ENCODE measurements around the gene ANXA6. TPM values are rescaled to one million over a fixed set of nuclear protein-coding genes. Genes with fewer than 3 reads are reported as not detected.

Gene ANXA6
- total RNA-seq, 1 donor from 2014 or later = 293 TPM

DNA sequence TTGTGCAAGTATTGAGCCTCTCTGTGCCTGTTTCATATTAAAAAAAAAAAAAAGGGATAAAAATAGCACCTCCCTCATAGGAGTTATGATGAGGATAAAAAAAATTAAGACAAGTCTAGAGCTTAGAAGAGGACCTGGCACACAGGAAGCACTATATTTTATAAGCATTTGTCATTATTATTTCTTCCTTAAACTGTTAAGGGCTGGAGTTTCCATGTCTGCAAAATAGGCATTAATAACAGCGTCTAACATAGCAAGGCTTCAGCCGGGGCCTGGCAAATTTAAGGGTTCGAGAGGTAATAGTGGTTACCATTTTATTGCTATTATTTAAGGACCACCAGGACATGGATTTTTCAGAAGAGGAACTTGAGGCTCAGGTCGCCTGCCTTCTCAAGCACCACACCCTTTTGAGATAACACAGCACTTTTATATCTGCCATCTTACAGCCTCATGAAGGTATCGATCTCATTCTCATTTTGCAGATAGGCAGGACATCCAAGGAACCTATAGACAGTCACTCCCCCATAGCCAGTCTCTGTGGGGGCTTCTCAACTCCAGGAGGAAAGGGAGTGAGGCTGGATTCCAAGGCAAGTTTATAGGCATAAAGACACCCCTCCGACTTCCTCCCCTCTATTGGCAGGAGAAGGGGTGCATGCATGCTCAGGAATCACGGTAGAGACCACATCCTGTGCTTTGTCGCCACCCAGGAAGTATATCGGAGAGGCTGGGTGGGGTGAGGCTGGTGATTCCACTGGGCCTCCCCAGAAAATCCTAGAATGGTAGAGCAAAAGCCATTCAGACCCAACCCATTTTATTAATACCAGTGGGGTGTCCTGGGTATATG lies 2.4 kb downstream of the ANXA6 start:
- DNase-seq (ENCODE audit: low spot score) = no peak

DNA sequence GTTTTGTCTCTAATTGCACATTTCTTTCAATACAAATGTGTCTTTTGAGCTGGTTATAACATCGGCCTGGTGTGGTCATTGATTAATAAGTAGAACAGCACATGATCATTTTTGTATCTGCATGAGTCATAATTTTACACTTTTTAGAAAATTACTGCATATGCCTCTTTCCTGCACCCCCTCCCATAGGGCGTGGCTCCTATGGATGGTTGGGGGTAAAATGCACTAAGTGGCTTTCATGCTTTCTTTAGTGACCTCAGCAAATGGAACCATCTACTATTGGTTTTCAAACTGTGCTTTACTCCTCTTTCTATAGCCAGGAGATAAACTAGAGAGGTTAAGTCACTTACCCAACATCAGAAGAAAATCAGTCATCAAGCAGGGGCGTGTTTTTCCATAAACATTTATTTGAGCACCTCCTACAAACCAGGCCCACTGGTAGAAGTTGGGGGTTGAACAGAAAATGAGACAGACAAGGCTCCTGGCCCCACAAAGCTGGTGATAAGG lies 3.8 kb downstream of the ANXA6 start:
- DNase-seq (ENCODE audit: low spot score) = no peak

GRCh38 chr5:151153300-151153699 lies 4.3 kb downstream of the ANXA6 start:
- DNase-seq (ENCODE audit: low spot score) = no peak

DNA sequence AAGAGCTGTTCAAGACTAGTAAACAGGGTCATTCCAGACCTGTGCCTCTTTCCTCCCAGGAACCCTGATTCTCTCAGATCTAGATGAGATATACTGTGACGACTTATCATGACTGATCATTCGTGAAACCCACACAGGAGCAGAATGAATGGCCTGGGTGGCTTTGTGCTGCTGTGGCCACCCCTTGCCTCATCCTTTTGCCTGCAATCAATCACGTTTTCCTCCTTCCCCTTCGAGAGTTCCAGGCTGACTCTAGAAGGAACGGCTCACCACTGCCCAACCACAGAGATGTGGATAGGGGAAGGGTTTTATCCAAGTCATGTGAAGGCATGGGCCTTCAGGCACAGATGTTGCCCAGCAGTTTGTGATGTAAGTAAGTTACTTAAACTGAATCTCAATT lies 5.8 kb downstream of the ANXA6 start:
- peak; percentile 35 for DNase-seq (ENCODE audit: low spot score)

- no peak for DNase-seq (ENCODE audit: low spot score)
These were observed 6.3 kb downstream of the ANXA6 start for GRCh38 chr5:151151263-151151660.

DNA sequence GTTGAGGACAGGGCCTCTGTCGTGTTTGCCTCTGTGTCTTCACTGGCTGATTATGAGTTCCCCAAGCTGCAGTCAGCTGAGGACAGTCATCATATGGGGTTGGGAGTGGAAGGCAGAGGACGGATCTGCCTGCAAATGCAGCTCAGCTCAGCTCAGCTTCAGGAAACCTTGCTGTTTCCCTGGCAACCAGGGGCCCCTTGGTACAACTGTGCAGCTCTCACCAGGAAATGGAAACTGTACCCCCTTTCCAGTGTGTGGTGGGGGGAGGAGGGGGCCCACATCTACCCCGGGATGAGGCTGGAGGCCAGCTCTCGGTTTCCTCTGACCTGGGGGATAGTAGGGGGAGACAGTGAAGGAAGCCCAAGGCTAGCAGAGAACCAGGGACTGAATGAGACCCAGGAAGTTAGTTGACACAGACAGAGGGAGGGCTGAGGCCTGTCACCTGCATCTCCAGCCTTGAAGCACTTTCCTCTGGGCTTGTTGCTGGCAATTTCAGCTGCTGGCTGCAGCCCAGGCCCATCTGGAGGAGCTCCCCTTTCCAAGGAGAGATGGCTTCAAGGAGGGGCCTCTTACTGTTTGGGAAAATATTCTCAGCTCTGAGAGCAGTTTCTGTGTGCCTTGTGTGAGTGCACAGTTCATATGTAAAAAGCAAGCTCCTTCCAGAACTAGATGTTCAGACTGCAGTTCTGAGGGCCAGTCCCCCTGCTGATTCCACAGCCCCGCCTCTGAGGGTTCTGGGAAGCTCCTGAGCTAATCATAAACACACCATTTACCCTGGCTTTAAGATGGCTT lies 6.9 kb downstream of the ANXA6 start:
- DNase-seq (ENCODE audit: low spot score) = peak; percentile 90

DNA sequence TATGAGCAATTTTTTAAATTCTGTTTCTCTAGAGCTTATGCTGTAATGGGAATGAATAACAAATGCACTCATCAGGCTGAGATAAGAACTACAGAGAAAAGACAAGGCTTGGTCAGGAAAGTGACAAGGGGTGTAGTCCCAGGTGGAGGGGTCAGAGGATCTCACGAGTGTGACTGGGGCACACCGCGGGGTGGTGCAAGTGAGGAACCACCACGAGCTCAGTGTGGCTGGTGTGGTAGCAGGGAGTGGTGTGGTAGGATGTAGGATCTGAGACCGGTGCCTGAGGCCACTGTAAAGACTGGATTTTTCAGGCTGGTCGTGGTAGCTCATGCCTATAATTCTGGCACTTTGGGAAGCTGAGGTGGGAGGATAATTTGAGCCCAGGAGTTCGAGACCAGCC lies 9.0 kb downstream of the ANXA6 start:
- DNase-seq (ENCODE audit: low spot score) = no peak

GRCh38 chr5:151147033-151147432 lies 10.5 kb downstream of the ANXA6 start:
- DNase-seq (ENCODE audit: low spot score) = no peak

DNA sequence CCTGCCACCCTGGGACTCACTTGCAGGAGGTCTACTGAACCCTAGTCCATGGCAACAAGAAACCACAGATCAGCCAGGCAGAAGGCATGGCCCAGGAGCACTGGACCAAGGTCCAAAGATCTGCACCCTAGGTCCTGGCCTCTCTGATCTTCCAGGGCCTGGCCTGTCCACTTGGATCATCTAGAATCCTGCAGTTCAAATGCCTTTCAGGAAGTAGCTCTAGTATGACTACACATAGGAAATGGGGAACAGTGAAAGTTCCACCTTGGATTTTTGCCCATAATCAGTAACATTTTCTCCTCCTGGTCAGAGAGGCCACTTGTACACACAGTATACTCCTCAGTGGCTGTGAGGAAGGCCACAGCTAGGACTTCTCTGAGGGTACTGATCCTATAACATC lies 11.5 kb downstream of the ANXA6 start:
- DNase-seq (ENCODE audit: low spot score) = no peak

DNA sequence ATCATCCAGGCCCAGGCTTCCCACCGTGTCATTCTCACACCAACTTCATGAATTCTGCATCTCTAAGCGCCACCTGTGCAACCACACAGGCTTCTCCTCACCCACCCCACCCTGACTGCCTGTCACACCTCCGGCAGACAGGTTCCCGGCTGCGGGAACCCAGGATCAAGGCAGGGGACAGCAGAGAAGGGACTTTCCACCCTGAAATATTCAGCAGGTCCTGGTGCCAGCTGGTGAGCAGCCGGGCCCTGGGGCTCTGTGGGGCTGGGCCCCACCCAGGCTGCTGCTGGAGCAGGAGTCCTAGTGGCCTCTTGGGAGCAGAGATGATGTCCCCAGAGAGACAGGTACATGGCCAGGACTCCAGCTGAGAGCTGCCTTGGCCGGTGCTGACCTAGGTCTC lies 12.7 kb downstream of the ANXA6 start:
- DNase-seq (ENCODE audit: low spot score) = no peak

- DNase-seq (ENCODE audit: low spot score) = no peak
These were observed 13.3 kb downstream of the ANXA6 start for GRCh38 chr5:151144275-151144674.

- no peak for DNase-seq (ENCODE audit: low spot score)
These were observed 13.9 kb downstream of the ANXA6 start for GRCh38 chr5:151143645-151144044.

DNA sequence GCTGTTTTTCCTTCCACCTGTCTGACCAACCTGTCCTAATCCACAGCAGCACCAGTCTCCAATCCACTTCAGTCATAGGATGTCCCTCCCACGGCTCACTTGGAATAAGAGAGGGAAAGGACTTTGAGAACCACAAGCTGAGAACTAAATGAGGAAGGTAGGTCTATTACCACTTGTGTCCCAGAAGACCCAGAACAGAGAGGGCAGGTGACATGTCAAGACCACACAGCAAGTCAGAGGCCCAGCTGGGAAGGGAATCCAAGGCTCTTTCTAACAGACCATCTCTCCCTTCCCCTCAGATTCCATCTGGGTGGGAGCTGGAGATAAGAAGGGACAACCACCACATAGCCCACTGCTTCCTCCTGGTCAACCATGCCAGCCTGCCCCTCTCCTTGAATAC lies 14.6 kb downstream of the ANXA6 start:
- no peak for DNase-seq (ENCODE audit: low spot score)

DNA sequence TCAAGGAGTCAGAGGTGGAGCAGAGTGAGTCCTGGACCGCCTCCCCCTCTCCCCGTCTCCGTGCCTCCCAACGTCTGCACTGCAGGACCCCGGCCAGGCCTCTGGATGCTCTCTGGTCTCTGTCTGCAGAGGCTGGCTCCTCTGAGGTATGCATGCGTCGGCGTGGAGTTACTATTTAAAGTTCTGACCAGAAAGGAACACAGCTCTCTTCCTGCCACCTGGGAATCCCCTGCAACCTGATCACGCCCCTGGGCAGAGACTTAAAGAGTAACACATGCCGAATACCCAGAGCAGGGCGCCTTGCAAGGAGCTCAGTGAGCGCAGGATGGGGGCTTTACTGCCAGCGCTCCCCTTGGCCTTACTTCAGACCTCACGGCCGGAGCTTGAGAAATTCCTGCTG lies 16.0 kb downstream of the ANXA6 start:
- peak; percentile 52 for DNase-seq (ENCODE audit: low spot score)

GRCh38 chr5:151140686-151141459 lies 16.7 kb downstream of the ANXA6 start:
- no peak for DNase-seq (ENCODE audit: low spot score)

DNA sequence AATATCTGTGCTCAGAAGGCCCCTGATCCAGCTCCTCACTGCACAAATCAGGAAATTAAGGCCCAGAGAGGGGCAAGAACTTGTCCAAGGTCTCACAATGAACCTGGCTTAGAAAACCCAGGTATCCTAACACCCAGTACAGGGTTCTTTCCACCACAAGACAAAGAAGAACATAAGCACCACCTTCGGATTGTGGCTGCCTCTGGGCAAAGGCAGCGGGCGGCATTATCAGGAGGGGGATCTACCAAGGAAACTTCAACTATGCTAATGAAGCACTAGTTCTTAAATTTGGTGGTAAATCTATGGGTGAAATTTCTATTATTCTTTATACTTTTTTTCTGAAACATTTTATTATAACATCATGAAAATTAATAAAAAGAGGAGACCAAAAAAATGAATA lies 17.9 kb downstream of the ANXA6 start:
- no peak for DNase-seq (ENCODE audit: low spot score)

- no peak for DNase-seq (ENCODE audit: low spot score)
These were observed 18.6 kb downstream of the ANXA6 start for GRCh38 chr5:151139015-151139414.

DNA sequence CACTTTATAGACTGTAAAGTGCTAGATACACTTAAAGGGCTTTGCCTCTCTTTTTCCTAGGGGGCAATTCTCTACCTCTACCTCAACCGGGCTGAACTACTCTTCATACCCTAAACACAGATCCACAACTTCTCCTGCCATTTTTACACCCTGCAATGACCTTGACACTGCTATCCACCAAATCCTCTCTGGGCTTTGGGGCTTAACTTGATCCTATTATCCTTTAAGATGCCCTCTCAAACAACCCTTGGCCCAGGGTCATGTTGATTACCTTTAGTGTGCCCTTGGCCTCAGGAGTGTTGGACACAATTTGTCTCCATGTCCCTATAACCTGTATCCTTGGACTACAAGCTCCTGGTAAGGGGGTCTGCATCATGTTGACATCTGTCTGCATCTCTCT lies 19.5 kb downstream of the ANXA6 start:
- no peak for DNase-seq (ENCODE audit: low spot score)

DNA sequence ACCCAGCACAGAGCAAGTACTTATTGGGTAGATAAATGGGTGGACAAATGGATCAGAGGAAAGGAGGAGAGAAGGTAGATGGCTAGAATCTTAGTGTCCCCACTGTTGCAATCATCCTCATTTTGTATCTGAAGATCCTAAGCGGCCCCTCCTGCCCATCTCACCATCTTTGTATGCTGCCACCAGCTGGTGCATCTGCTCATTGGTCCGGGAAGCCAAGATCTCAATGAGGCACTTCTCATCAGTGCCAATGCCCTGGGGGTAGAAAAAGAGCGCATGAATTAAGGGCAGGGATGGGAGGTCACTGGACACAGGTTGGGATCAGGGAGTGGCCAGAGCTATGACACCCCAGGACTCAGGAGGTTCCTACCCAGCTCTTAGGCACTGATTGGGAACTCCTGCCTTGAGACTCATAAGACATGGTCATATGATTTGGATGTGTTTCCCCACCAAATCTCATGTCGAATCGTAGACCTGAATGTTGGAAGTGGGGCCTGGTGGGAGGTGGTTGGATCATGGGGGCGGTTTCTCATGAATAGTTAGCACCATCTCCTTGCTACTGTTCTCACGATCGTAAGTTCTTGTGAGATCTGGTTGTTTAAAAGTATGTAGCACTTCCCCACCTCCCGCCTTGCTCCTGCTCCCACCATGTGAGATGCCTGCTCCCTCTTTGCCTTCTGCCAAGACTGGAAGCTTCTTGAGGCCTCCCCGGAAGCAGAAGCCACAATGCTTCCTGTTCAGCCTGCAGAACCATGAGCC lies 20.3 kb downstream of the ANXA6 start:
- no peak for DNase-seq (ENCODE audit: low spot score)

DNA sequence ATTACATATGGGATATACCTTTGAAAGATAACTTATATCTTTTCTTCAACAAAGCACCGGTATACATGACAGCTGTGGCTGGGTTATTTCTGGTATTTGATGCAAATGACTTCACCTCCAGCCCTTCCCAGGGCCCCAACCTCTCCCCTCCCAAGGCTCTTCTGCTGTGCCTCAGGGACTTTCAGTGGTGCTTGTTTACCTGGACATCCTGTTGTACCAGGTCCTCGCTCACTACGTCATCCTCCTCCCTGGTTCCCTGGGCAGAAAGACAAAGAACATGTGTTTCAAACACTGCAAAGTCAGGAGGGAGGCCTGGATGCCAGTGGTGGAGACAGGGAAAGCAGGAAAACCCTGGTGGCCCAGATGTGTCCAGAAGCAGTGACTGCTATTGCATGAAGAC lies 23.4 kb downstream of the ANXA6 start:
- DNase-seq (ENCODE audit: low spot score) = peak; percentile 61

DNA sequence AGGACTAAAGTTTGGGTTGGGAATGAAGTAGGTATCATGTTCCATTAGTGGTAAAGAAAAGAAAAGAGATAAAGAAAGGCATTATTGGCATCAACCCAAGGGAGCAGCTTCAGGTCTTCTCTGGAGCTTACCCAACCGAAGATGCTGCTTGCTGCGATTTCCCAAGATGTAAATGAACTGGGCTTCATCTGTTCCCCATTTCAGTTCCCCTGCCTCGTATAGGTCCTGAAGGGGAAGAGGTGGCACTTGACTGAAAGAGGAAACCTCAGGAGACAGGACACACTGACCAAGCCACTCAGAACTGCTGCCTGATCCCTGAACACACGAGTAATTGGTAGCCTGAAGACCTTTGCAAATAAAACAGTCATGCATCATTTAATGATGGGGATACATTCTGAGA lies 24.6 kb downstream of the ANXA6 start:
- DNase-seq (ENCODE audit: low spot score) = peak; percentile 35
